Thoracic aorta (tissue), 2 donors: Measurements from ENCODE around the gene CXCL16. TPM values are rescaled to one million over a fixed set of nuclear protein-coding genes. Genes with fewer than 3 reads are reported as not detected.

Experiments
- ATAC-seq: fragments of 150-250 bp; one replicate; pipeline ENCODE4 v1.8.0; 2017; ENCODE audit warnings: low read depth; ENCODE audit not compliant: insufficient number of reproducible peaks, low FRiP score
- DNase-seq: peaks from one replicate; pipeline ENCODE4 v3.0.0-alpha.2; 2020; ENCODE audit warnings: low spot score
- H3K27ac ChIP-seq, 2 donors: fragments of 200-600 bp; sonication (generic); 1 replicate in 1 of 2; 2 replicates in 1 of 2; pipeline ENCODE4 v1.5.1; 2016; ENCODE audit warnings: mild to moderate bottlenecking in 2 of 2, moderate library complexity in 2 of 2
- H3K27me3 ChIP-seq: fragments of 200-600 bp; sonication (generic); replicated peaks from 2 replicates; pipeline ENCODE4 v1.6.0; 2016; ENCODE audit warnings: mild to moderate bottlenecking; ENCODE audit not compliant: insufficient read depth
- H3K36me3 ChIP-seq: fragments of 200-600 bp; sonication (generic); one replicate; pipeline ENCODE4 v1.5.1; 2016
- H3K4me1 ChIP-seq, 2 donors: fragments of 200-600 bp; sonication (generic); 1 replicate in 1 of 2; 2 replicates in 1 of 2; pipeline versions ENCODE4 v1.5.1 to v1.6.0; 2016; ENCODE audit warnings: low read depth in 2 of 2, mild to moderate bottlenecking in 1 of 2; ENCODE audit not compliant: control insufficient read depth in 1 of 2
- H3K4me3 ChIP-seq: fragments of 200-600 bp; sonication (generic); 2 replicates; pipeline ENCODE4 v1.5.1; 2016; ENCODE audit warnings: mild to moderate bottlenecking
- H3K9me3 ChIP-seq: fragments of 200-600 bp; sonication (generic); 2 replicates; pipeline ENCODE4 v1.5.1; 2016
- total RNA-seq, 2 donors: library from RNA; depleted of rRNA; stranded (reverse); fragments of >200 nt; gene quantifications; one replicate each; pipeline versions ENCODE4 v1.1.0 to v1.2.3, GENCODE V29; 2016
- TF ChIP-seq, protein P1 (sequence below): fragments of 200-600 bp; sonication (generic); IDR thresholded peaks from one replicate; pipeline ENCODE4 v1.5.1; 2019; ENCODE audit warnings: antibody characterized with exemption

The CXCL16 gene, protein sequence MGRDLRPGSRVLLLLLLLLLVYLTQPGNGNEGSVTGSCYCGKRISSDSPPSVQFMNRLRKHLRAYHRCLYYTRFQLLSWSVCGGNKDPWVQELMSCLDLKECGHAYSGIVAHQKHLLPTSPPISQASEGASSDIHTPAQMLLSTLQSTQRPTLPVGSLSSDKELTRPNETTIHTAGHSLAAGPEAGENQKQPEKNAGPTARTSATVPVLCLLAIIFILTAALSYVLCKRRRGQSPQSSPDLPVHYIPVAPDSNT
- total RNA-seq = 10 to 100 TPM; 27.6 to 41.7 TPM

DNA sequence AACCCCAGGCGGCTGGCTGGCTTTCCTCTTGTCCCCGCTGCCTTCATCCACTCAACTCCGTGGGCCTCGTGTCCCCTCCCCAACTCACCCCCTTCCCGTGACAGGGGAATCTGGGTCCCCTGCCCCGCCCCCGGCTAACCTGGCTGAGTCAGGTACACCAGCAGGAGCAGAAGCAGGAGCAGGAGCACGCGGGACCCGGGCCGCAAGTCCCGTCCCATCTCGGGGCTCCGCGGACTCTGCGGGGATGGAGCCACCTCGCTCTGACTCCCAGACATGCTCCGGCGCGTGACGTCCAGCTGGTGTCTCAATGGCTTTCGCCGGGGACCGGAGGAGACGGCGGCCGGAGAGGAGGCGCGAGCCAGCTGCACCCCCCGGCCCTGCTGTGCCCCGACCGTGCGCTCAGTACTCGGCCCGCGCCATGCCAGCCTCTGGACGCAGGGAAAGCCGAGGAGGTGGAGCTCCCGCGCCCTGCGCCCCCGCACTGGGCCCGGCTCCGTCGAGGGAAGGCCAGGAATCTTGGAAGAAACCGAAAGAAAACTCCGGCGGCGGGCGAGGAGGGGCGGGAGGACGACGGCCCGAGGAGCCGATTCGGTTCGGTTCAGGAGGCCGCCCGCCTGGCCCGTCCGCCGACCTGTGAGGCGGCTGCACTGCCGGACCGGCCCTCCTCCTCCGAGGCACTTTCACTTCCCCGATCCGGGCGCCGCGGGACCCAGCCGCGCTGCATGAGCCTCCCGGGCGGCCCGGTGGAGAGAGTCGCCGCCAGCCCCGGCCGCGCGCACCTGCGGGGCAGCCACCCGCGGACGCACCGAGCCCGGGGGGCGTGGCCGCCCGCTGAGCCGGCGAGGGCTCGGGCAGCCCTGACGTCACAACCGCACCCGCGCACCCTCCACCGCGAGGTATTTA, at the start of gene CXCL16, which contains the start of gene ZMYND15:
Gene CXCL16 (minus strand): TSS at position 807 of the 903 bp plus-strand sequence. CDS start 589 bp downstream, at position 218.
Gene ZMYND15 (plus strand): TSS at position 712 of the 903 bp plus-strand sequence. CDS start 716 bp downstream, outside the sequence.
- Histone ChIP-seq H3K4me1 (peaks cover 10 to 12% of the 10 kb centered on the region in 2 donors), H3K9me3 (no peaks in the 10 kb centered on the region), H3K36me3 (peaks cover 6% of the 10 kb centered on the region), H3K27me3 (no peaks in the 10 kb centered on the region), H3K4me3 (peak within 1 kb of the TSS; percentile 89), H3K27ac (peak within 1 kb of the TSS; percentile 23 to 27)
- TF ChIP-seq, protein P1, sequence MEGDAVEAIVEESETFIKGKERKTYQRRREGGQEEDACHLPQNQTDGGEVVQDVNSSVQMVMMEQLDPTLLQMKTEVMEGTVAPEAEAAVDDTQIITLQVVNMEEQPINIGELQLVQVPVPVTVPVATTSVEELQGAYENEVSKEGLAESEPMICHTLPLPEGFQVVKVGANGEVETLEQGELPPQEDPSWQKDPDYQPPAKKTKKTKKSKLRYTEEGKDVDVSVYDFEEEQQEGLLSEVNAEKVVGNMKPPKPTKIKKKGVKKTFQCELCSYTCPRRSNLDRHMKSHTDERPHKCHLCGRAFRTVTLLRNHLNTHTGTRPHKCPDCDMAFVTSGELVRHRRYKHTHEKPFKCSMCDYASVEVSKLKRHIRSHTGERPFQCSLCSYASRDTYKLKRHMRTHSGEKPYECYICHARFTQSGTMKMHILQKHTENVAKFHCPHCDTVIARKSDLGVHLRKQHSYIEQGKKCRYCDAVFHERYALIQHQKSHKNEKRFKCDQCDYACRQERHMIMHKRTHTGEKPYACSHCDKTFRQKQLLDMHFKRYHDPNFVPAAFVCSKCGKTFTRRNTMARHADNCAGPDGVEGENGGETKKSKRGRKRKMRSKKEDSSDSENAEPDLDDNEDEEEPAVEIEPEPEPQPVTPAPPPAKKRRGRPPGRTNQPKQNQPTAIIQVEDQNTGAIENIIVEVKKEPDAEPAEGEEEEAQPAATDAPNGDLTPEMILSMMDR = no peak
- DNase-seq (no peak), ATAC-seq (peak; percentile 27)

DNA sequence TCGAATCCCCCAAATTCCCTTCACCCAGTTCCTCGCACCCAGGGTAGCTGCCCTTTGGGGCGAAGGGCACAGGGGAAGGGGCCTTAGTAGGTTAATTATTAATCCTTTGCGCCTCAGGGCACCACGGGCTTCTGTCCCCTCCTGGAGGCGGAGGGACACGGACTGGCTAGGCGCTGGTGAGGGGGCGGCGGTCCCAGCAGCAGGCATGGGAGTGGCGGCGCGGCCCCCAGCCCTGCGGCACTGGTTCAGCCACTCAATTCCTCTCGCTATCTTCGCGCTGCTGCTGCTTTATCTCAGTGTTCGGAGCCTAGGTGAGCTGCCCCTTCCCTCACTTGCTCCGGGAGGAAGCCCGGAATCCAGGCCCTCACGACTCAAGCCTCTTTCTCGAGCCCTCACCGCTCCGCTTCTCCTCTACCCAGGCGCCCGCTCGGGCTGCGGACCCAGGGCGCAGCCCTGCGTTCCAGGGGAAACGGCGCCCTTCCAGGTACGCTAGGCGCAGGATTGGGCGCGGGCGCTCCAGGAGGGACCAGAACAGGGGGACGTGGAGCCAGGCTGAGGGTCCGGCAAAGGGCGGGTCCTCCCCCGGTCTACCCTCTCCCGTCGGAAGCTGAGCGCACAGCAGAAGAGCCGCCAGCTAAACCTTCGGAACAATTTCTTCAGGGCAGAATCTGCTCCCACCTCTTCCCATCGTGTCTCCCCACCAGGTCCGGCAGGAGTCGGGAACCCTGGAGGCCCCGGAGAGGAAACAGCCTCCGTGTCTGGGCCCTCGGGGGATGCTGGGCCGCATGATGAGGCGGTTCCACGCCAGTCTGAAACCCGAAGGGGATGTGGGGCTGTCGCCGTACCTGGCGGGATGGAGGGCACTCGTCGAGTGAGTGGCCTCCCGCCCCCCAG, 49.3 kb upstream of the CXCL16 start, which contains the start of gene GLTPD2:
Gene GLTPD2 (plus strand): TSS at position 158 of the 894 bp plus-strand sequence. CDS start 48 bp downstream, at position 206.
- no peak for DNase-seq
- no peaks in the 10 kb centered on the region for H3K36me3 ChIP-seq
- peaks cover 22 to 42% of the 10 kb centered on the region in 2 donors for H3K4me1 ChIP-seq
- TF ChIP-seq, protein P1 = no peak
- no peaks in the 10 kb centered on the region for H3K27me3 ChIP-seq
- H3K27ac ChIP-seq = peak within 1 kb of the TSS; percentile 89 to 97
- H3K9me3 ChIP-seq = no peaks in the 10 kb centered on the region
- peak within 1 kb of the TSS; percentile 95 for H3K4me3 ChIP-seq
- ATAC-seq = peak; percentile 14

DNA sequence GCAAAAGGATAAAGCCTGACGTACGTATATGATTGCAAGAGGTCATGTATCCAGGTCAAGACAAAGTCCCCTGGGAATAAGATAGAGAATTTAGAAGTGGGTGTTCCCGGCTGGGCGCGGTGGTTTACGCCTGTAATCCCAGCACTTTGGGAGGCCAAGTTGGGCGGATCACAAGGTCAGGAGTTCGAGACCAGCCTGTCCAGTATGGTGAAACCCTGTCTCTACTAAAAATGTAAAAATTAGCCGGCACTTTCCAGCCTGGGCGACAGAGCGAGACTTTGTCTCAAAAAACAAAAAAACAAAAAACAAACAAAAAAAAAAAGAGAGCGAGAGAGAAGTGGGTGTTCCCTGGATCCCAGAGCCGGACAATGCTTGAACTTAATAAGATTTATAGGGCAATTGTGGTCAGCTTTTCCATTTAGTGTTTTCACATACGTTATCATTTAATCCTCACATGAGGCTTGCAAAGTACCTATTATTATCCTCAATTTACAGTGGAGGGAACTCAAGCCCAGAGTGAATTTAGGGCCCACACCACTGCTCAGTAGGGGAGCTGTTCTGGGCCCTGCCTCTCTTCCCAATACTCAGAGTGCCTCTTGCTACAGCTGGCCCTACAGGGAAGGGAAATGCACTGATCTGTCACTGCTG, 48.6 kb upstream of the CXCL16 start:
- DNase-seq = no peak
- Histone ChIP-seq H3K4me1 (peaks cover 22 to 42% of the 10 kb centered on the region in 2 donors), H3K9me3 (no peaks in the 10 kb centered on the region), H3K27me3 (no peaks in the 10 kb centered on the region), H3K27ac (no peak overlapping the region), H3K36me3 (no peaks in the 10 kb centered on the region), H3K4me3 (peak overlapping the region; percentile 95)
- TF ChIP-seq, protein P1 = no peak
- ATAC-seq = no peak

DNA sequence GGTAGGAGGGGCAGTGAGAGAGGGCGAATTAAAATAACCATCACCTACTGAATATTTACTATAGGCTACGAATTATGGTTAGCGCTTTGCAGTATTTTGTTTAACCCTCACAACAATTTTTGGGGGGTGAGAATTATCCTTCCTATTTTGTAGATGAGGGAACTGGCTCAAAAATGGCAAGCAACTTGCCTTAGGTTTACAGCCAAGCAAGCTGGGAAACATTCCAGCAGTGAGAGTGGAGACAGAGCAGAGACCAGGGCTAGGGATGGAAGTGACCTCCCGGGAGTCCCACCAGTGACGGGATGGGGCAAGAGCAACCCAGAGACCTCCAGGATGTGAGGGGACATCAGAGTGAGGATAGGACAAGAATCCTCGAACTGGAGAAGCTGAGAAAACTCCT, 46.8 kb upstream of the CXCL16 start:
- ATAC-seq = no peak
- no peaks in the 10 kb centered on the region for H3K36me3 ChIP-seq
- peaks cover 22 to 42% of the 10 kb centered on the region in 2 donors for H3K4me1 ChIP-seq
- TF ChIP-seq, protein P1 = no peak
- peak overlapping the region; percentile 62 for H3K4me3 ChIP-seq
- no peaks in the 10 kb centered on the region for H3K9me3 ChIP-seq
- no peak for DNase-seq
- no peaks in the 10 kb centered on the region for H3K27me3 ChIP-seq
- H3K27ac ChIP-seq = no peak overlapping the region
